Choroid plexus epithelial cell (primary cell): ENCODE measurements around the gene ARMC7.

ENCODE experiments used
- DNase-seq: peaks from one replicate; pipeline ENCODE4 v3.0.0-alpha.2; 2010; ENCODE audit warnings: low read depth
- H3K4me3 ChIP-seq: 2 replicates; pipeline ENCODE4 v1.5.1; 2011; ENCODE audit warnings: low read depth, mild to moderate bottlenecking, control low read depth, low read length, moderate library complexity
- CTCF ChIP-seq: conservative IDR thresholded peaks from 2 replicates; pipeline ENCODE4 v1.5.1; 2011; ENCODE audit warnings: low read depth, mild to moderate bottlenecking, control low read depth, inconsistent platforms, low read length, moderate library complexity

ARMC7 gene

GRCh38 chr17:75087558-75088453 is 22.0 kb upstream of the ARMC7 start, which contains the start of gene SLC16A5:
SLC16A5 (plus strand) TSS chr17:75087954; CDS start chr17:75093637, 5,683 bp downstream.
- peak within 1 kb of the TSS; percentile 58 for H3K4me3 ChIP-seq
- TF ChIP-seq CTCF = no peak
- peak; percentile 78 for DNase-seq

- peak overlapping the region; percentile 58 for H3K4me3 ChIP-seq
- TF ChIP-seq CTCF = no peak
- peak; percentile 48 for DNase-seq
These were observed 21.0 kb upstream of the ARMC7 start for GRCh38 chr17:75088465-75089417.

GRCh38 chr17:75090871-75091854 is 18.6 kb upstream of the ARMC7 start:
- no peak for TF ChIP-seq CTCF
- H3K4me3 ChIP-seq = no peak overlapping the region
- no peak for DNase-seq

GRCh38 chr17:75091855-75092327 is 17.9 kb upstream of the ARMC7 start:
- H3K4me3 ChIP-seq = no peak overlapping the region
- no peak for DNase-seq
- no peak for TF ChIP-seq CTCF

- no peak overlapping the region for H3K4me3 ChIP-seq
- TF ChIP-seq CTCF = no peak
- no peak for DNase-seq
These were observed 16.1 kb upstream of the ARMC7 start for GRCh38 chr17:75093548-75094158.
